Activated CD4-positive, alpha-beta T cell treated with anti-CD3 and anti-CD28 coated beads, Interleukin-2, Interleukin-4, amounts not matched to agents 100 ng/mL and 50 ng/mL, durations not matched to agents 16 hours and 8 hours (primary cell): Measurements from ENCODE around the gene CEACAM8.
"Not testable (repeated sequence)": the region's sequence is repeated elsewhere in the genome, so short reads cannot be mapped to it uniquely, and the experiment has no call there.

ENCODE experiments used
- DNase-seq: peaks from one replicate; pipeline ENCODE4 v3.0.0-alpha.2; 2020; ENCODE audit warnings: low spot score

The CEACAM8 gene

GRCh38 chr19:42573642-42574041 is 21.1 kb downstream of the CEACAM8 start:
- no peak for DNase-seq

GRCh38 chr19:42571116-42571515 is 23.6 kb downstream of the CEACAM8 start:
- DNase-seq = no peak

GRCh38 chr19:42569193-42569592 is 25.5 kb downstream of the CEACAM8 start:
- no peak for DNase-seq

GRCh38 chr19:42568006-42568405 is 26.7 kb downstream of the CEACAM8 start:
- DNase-seq = no peak

- DNase-seq = no peak
These were observed 27.2 kb downstream of the CEACAM8 start for GRCh38 chr19:42567567-42567966.

GRCh38 chr19:42563352-42564210 is 31.1 kb downstream of the CEACAM8 start:
- DNase-seq = peak; percentile 37

GRCh38 chr19:42561512-42561911 is 33.2 kb downstream of the CEACAM8 start:
- no peak for DNase-seq

- DNase-seq = no peak
These were observed 34.0 kb downstream of the CEACAM8 start for GRCh38 chr19:42560731-42561130.

GRCh38 chr19:42558450-42559150 is 36.1 kb downstream of the CEACAM8 start:
- no peak for DNase-seq

- not testable (repeated sequence) for DNase-seq
These were observed 37.3 kb downstream of the CEACAM8 start for GRCh38 chr19:42557386-42557871.

GRCh38 chr19:42555801-42556200 is 38.9 kb downstream of the CEACAM8 start:
- DNase-seq = no peak

GRCh38 chr19:42555317-42555716 is 39.4 kb downstream of the CEACAM8 start:
- no peak for DNase-seq

- no peak for DNase-seq
These were observed 40.6 kb downstream of the CEACAM8 start for GRCh38 chr19:42554046-42554575.

- no peak for DNase-seq
These were observed 41.3 kb downstream of the CEACAM8 start for GRCh38 chr19:42553292-42554045.

- no peak for DNase-seq
These were observed 42.3 kb downstream of the CEACAM8 start for GRCh38 chr19:42552086-42553065.

- not testable (repeated sequence) for DNase-seq
These were observed 44.2 kb downstream of the CEACAM8 start for GRCh38 chr19:42550521-42550920.

- DNase-seq = not testable (repeated sequence)
These were observed 45.7 kb downstream of the CEACAM8 start for GRCh38 chr19:42549067-42549466.

- no peak for DNase-seq
These were observed 46.2 kb downstream of the CEACAM8 start for GRCh38 chr19:42548552-42548951.

GRCh38 chr19:42547929-42548328 is 46.8 kb downstream of the CEACAM8 start:
- DNase-seq = no peak

- DNase-seq = no peak
These were observed 47.8 kb downstream of the CEACAM8 start for GRCh38 chr19:42546831-42547500.
